Tibial artery (tissue), 4 donors: ENCODE measurements around the gene PTPRN2.

Experiments used
- DNase-seq, 2 donors: peaks; one replicate each; pipeline ENCODE4 v3.0.0-alpha.2; 2019
- H3K27ac ChIP-seq, 2 donors: fragments of 200-600 bp; sonication (generic) in 1 of 2; 1 replicate in 1 of 2; 2 replicates in 1 of 2; pipeline ENCODE4 v1.5.1; 2018 to 2019; ENCODE audit warnings: mild to moderate bottlenecking in 1 of 2
- H3K27me3 ChIP-seq, 2 donors: fragments of 200-600 bp; sonication (generic) in 1 of 2; one replicate each; pipeline versions ENCODE4 v1.5.1 to v1.6.0; 2016 to 2019
- H3K36me3 ChIP-seq, 3 donors: fragments of 200-600 bp; sonication (generic) in 2 of 3; one replicate each; pipeline ENCODE4 v1.5.1; 2016 to 2019; ENCODE audit warnings: mild to moderate bottlenecking in 2 of 3
- H3K4me1 ChIP-seq, 4 donors: fragments of 200-600 bp; sonication (generic) in 2 of 4; 1 replicate in 3 of 4; 2 replicates in 1 of 4; pipeline ENCODE4 v1.5.1; 2016 to 2019
- H3K4me3 ChIP-seq, 2 donors: fragments of 200-600 bp; sonication (generic) in 1 of 2; 1 replicate in 1 of 2; 2 replicates in 1 of 2; pipeline ENCODE4 v1.5.1; 2018 to 2019; ENCODE audit warnings: mild to moderate bottlenecking in 2 of 2
- H3K9me3 ChIP-seq, 3 donors: fragments of 200-600 bp; sonication (generic) in 1 of 3; one replicate each; pipeline ENCODE4 v1.5.1; 2016 to 2019
- CTCF ChIP-seq, 2 experiments: fragments of 200-600 bp in 1 of 2; fragments of 450-650 bp in 1 of 2; IDR thresholded peaks; one replicate each; pipeline ENCODE4 v1.5.1; 2017 to 2019; ENCODE audit warnings: antibody characterized with exemption in 2 of 2, mild to moderate bottlenecking in 1 of 2, moderate library complexity in 1 of 2
- intact Hi-C: fragments of 100-400 bp; cut with DNase I; formaldehyde crosslinking; loops from one replicate; pipeline ENCODE4 v1.15.0; 2023; ENCODE audit warnings: low total_unique reads

PTPRN2 gene

GRCh38 chr7:158506626-158507025 lies 81.0 kb downstream of the PTPRN2 start:
- no peak overlapping the region for H3K4me3 ChIP-seq

GRCh38 chr7:158505683-158506082 lies 81.9 kb downstream of the PTPRN2 start:
- DNase-seq = no peak
- H3K4me3 ChIP-seq = no peak overlapping the region
- H3K36me3 ChIP-seq = peaks cover 0 to 4% (median 0%) of the 10 kb centered on the region in 3 donors
- H3K9me3 ChIP-seq = peaks cover 0 to 29% (median 12%) of the 10 kb centered on the region in 3 donors
- H3K4me1 ChIP-seq = no peaks in the 10 kb centered on the region
- intact Hi-C loops = no loop called here
- no peak overlapping the region for H3K27ac ChIP-seq
- no peak for TF ChIP-seq CTCF (IDR thresholded peaks at IDR 0.05)
- peaks cover 0 to 13% of the 10 kb centered on the region in 2 donors for H3K27me3 ChIP-seq

More at GRCh38 chr7:158506626-158507025, 81.0 kb downstream of the PTPRN2 start:
- intact Hi-C loops = no loop called here
- Histone ChIP-seq H3K36me3 (peaks cover 0 to 4% (median 0%) of the 10 kb centered on the region in 3 donors), H3K27me3 (peaks cover 0 to 7% of the 10 kb centered on the region in 2 donors), H3K27ac (no peak overlapping the region), H3K4me1 (no peaks in the 10 kb centered on the region), H3K9me3 (peaks cover 0 to 39% (median 15%) of the 10 kb centered on the region in 3 donors)
- DNase-seq = no peak
- no peak for TF ChIP-seq CTCF (IDR thresholded peaks at IDR 0.05)

GRCh38 chr7:158502068-158502750 lies 85.4 kb downstream of the PTPRN2 start:
- peaks cover 0 to 20% of the 10 kb centered on the region in 2 donors for H3K27me3 ChIP-seq
- H3K27ac ChIP-seq = no peak overlapping the region
- intact Hi-C loops = no loop called here
- H3K4me3 ChIP-seq = no peak overlapping the region
- DNase-seq = no peak
- H3K36me3 ChIP-seq = peaks cover 0 to 4% (median 0%) of the 10 kb centered on the region in 3 donors
- no peak for TF ChIP-seq CTCF (IDR thresholded peaks at IDR 0.05)
- no peaks in the 10 kb centered on the region for H3K4me1 ChIP-seq
- peaks cover 0 to 22% (median 12%) of the 10 kb centered on the region in 3 donors for H3K9me3 ChIP-seq

GRCh38 chr7:158501393-158502067 lies 86.1 kb downstream of the PTPRN2 start:
- Histone ChIP-seq H3K9me3 (peaks cover 0 to 18% (median 10%) of the 10 kb centered on the region in 3 donors), H3K4me1 (no peaks in the 10 kb centered on the region), H3K27me3 (peaks cover 0 to 22% of the 10 kb centered on the region in 2 donors), H3K36me3 (peaks cover 0 to 4% (median 0%) of the 10 kb centered on the region in 3 donors), H3K4me3 (no peak overlapping the region), H3K27ac (no peak overlapping the region)
- DNase-seq = no peak
- intact Hi-C loops = no loop called here
- TF ChIP-seq CTCF (IDR thresholded peaks at IDR 0.05) = no peak

- Histone ChIP-seq H3K36me3 (peaks cover 0 to under 1% (median 0%) of the 10 kb centered on the region in 3 donors), H3K4me3 (no peak overlapping the region), H3K4me1 (no peaks in the 10 kb centered on the region), H3K9me3 (peaks cover 0 to 9% (median 1%) of the 10 kb centered on the region in 3 donors), H3K27me3 (peaks cover 0 to 27% of the 10 kb centered on the region in 2 donors), H3K27ac (no peak overlapping the region)
- intact Hi-C loops = no loop called here
- no peak for DNase-seq
- no peak for TF ChIP-seq CTCF (IDR thresholded peaks at IDR 0.05)
These were observed 87.0 kb downstream of the PTPRN2 start for GRCh38 chr7:158500651-158501052.
